Measurements from ENCODE around the gene MLX.

MLX gene

GRCh38 chr17:42566883-42567573 lies at the start of gene MLX:
MLX (plus strand) TSS chr17:42567100; CDS start chr17:42567125, 25 bp downstream.
- Mint-ChIP-seq H3K27me3 (no peaks in the 10 kb centered on the region), H3K4me1 (ENCODE audit: low read depth) (peaks cover 50% of the 10 kb centered on the region), H3K9me3 (no peaks in the 10 kb centered on the region), H3K27ac (peak within 1 kb of the TSS; percentile 97), H3K36me3 (ENCODE audit: low read depth) (peaks cover 54% of the 10 kb centered on the region), H3K4me3 (peak within 1 kb of the TSS; percentile 97)

DNA sequence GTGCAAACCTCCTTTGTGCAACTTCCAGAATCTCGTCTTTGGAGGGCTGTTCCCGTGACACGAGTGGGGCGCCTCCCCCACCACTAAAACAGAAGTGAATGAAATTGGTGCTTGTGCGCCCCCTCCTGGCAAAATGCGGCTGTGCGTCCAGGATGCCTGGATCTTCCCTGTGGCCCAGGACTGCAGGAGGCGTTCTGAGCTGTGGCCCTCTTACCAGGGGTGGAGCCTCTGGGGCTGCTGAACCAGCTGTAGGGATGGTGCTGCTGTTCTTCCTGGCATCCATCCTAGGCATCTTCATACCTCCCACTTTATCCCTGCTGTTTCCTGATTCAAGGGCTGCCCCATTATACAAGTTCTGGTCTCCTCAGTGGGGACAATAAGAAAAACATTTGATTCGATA lies 49.4 kb upstream of the MLX start:
- no peaks in the 10 kb centered on the region for H3K36me3 Mint-ChIP-seq (ENCODE audit: low read depth)
- H3K27me3 Mint-ChIP-seq = no peaks in the 10 kb centered on the region
- no peak overlapping the region for H3K27ac Mint-ChIP-seq
- no peaks in the 10 kb centered on the region for H3K4me1 Mint-ChIP-seq (ENCODE audit: low read depth)
- H3K9me3 Mint-ChIP-seq = no peaks in the 10 kb centered on the region
- H3K4me3 Mint-ChIP-seq = no peak overlapping the region

DNA sequence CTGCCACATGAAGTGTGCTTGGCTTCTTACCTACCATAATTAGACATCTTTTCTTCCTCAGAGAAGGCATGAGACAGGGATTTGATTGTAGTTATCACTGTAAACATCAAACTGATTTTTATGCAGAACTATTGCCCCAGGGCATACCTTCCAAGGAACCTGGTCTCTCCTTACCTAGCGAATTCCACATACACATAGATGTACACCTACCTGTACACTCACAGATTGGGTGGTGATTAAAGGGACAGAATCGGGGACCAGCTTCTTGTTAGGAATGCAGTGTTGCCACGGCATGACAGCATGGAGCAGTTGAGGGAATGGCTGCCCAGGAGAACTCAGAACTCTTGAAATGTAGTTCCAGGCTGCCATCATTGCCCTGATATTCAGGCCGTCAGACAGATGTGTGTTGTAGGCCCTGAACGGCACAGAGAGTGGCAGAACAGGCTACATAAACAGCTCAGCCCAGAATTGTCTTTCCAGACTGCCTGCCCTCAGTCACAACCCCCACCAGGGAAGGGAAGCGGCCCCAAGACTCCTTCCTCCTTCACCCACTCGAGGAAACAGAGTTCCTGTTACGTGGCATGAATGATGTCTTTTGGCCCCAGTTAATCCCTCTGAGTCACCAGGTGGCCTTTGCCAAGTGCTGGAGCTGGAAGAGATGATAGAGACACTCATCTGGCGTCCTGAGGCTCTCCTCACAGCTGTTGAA lies 48.7 kb upstream of the MLX start:
- Mint-ChIP-seq H3K4me3 (no peak overlapping the region), H3K36me3 (ENCODE audit: low read depth) (no peaks in the 10 kb centered on the region), H3K4me1 (ENCODE audit: low read depth) (no peaks in the 10 kb centered on the region), H3K9me3 (no peaks in the 10 kb centered on the region), H3K27me3 (peaks cover 1% of the 10 kb centered on the region), H3K27ac (no peak overlapping the region)

DNA sequence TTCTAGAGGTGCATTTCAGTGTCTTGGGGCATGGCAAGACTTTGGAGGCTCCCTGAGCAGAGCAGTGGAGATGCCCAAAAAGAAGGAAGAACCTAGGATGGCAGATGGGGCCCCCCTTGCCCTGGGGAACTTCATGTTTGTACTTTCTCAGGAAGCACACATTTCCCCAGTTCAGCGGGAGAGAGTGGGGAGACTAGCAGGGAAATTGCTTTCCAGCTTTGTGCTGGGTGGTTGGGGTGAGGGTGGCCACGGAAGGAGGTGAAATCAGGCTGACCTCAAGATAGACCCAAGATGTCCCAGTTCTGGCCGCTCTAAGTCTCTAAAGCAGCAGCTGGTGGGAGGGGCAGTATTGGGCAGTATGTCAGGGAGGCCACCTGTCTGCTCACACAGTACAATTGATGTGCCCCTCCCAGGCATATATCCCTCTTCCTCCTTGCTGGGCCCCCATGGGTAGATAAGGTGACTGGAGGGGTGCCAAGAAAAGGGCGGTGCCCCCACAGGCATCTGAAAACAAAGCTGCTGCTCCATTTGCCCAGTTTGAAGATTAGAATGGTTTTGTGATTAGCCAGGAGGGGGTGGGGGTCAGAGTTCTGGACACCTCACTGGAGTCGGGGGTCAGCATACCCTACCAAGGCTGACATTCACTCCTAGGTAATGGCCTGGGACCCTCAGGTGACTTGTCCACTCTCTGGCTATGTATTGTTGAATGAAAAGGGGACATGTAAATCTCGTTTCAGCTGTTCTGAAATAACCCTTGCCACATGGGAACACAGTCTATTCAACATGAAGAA lies 48.0 kb upstream of the MLX start:
- Mint-ChIP-seq H3K27ac (no peak overlapping the region), H3K9me3 (no peaks in the 10 kb centered on the region), H3K36me3 (ENCODE audit: low read depth) (no peaks in the 10 kb centered on the region), H3K4me3 (no peak overlapping the region), H3K27me3 (peaks cover 3% of the 10 kb centered on the region), H3K4me1 (ENCODE audit: low read depth) (peaks cover 3% of the 10 kb centered on the region)

DNA sequence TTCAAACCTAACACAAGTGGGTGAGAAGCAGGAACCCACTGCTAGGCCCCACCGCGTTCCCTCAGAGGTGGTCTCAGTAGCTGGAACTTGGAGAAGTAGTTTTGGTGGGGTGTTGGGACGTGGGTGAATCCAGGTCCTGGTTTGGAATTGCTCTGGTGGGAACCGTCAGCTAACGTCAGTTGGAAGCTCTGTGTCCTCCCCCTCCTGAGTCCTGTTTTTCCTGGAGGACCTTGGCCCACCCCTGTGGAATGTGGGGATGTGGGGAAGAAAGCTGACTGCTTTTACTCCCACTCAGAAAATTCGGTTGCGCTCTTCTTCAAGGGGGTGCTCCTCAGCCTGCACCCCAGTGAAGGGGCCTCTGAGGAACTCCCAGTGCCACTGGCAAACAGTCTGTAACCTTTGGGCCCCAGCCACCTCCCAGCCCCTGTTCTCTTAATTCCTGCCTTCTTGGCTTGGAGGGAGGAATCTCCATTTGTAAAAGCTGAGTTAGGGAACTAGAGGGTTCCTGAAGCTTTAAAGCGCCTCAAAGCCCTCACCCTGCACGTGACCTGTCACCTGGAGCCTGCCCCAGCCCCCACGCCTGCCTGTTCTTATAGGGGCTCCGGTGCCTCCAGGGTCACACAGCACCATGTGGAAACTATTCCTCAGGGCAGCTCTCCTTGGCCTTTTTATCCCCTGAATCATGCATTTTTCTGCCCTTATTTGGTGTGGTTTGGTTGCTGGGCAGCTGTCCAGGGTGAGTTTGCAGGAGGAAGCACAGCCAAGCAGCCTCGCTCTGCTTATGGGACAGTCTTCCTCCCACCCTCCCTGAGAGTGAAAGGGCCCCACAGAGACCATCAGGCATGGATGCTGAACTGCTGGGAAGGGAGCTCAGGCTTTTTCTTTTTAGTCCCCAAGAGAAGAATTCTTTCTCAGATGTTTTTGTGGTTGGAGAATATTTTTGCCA lies 47.1 kb upstream of the MLX start:
- H3K27ac Mint-ChIP-seq = no peak overlapping the region

DNA sequence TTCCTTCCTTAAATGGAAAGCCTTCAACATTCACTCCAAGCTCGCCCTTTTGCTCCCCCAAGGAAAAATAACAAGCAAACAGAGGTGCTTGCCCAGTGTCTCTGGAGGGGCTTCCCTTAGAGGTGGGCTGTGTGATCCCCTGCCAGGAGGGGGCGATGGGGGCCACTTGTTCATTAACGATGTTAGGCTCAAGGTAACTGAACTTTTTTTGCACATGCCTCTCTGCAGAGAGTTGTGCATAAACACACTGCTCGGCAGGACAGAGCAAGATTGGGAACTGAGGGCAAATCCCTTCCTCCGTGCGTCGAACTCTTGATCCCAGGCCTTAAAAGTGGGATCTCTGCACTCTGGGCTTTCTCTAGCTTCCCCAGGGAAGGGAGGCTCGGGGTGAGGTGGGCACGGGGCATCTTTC lies 46.4 kb upstream of the MLX start:
- Mint-ChIP-seq H3K27ac (no peak overlapping the region), H3K36me3 (ENCODE audit: low read depth) (no peaks in the 10 kb centered on the region), H3K9me3 (no peaks in the 10 kb centered on the region), H3K4me1 (ENCODE audit: low read depth) (peaks cover 13% of the 10 kb centered on the region), H3K27me3 (peaks cover 3% of the 10 kb centered on the region), H3K4me3 (no peak overlapping the region)

More for the DNA sequence above, 47.1 kb upstream of the MLX start:
- Mint-ChIP-seq H3K36me3 (ENCODE audit: low read depth) (no peaks in the 10 kb centered on the region), H3K9me3 (no peaks in the 10 kb centered on the region), H3K4me3 (no peak overlapping the region), H3K27me3 (peaks cover 3% of the 10 kb centered on the region), H3K4me1 (ENCODE audit: low read depth) (peaks cover 9% of the 10 kb centered on the region)

DNA sequence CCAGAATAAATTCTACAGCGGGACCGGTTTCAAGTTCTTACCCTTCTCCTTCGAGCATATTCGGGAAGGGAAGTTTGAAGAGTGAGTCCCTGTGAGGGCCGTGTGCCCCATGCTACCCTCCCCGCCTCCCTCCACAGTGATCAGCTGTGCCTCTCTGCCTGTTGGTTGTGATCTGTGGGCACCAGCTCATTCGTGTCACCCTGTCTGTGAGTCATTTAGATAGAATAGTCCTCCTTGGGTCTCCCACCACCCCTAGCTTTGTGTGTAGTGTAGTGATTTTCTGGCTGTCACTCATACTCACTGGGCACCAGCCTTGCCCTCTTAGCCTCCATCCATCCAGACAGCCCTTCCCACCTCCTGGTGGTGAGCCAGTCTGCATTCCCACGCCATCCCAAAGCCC lies 45.9 kb upstream of the MLX start:
- no peaks in the 10 kb centered on the region for H3K36me3 Mint-ChIP-seq (ENCODE audit: low read depth)
- no peak overlapping the region for H3K27ac Mint-ChIP-seq
- H3K27me3 Mint-ChIP-seq = peaks cover 3% of the 10 kb centered on the region
- no peaks in the 10 kb centered on the region for H3K9me3 Mint-ChIP-seq
- H3K4me1 Mint-ChIP-seq (ENCODE audit: low read depth) = peaks cover 13% of the 10 kb centered on the region
- no peak overlapping the region for H3K4me3 Mint-ChIP-seq

GRCh38 chr17:42521666-42522262 lies 45.1 kb upstream of the MLX start:
- no peaks in the 10 kb centered on the region for H3K36me3 Mint-ChIP-seq (ENCODE audit: low read depth)
- peaks cover 13% of the 10 kb centered on the region for H3K4me1 Mint-ChIP-seq (ENCODE audit: low read depth)
- H3K27me3 Mint-ChIP-seq = peaks cover 3% of the 10 kb centered on the region
- H3K27ac Mint-ChIP-seq = no peak overlapping the region
- H3K9me3 Mint-ChIP-seq = no peaks in the 10 kb centered on the region
- H3K4me3 Mint-ChIP-seq = no peak overlapping the region

- H3K36me3 Mint-ChIP-seq (ENCODE audit: low read depth) = no peaks in the 10 kb centered on the region
- H3K4me1 Mint-ChIP-seq (ENCODE audit: low read depth) = peaks cover 15% of the 10 kb centered on the region
- no peak overlapping the region for H3K4me3 Mint-ChIP-seq
- no peaks in the 10 kb centered on the region for H3K9me3 Mint-ChIP-seq
- H3K27ac Mint-ChIP-seq = no peak overlapping the region
- H3K27me3 Mint-ChIP-seq = peaks cover 3% of the 10 kb centered on the region
These were observed 44.6 kb upstream of the MLX start for GRCh38 chr17:42522263-42522790.

DNA sequence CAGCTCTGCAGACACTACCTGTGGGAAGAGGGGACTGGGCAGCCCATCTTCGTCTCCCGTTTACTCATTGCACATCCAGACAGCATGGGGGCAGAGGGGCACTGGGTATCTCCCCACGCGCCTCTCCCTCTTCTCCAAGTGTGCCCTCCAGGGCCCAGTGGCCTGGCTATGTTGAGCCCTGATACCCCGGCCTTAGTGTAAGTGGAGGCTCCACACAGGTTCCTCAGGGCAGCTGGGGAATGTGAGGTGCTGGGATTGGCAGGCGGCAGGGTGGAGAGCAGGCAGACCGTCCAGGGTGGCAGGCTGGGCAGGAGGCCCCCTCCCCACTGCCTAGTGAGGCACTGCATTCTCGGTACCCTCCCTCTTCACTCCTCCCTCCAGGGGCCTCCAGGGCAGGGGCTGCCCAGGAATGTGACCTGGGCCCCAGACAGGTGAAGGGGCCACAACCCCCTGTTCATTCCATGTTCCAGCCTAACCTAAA lies 44.1 kb upstream of the MLX start:
- H3K27me3 Mint-ChIP-seq = peaks cover 3% of the 10 kb centered on the region

DNA sequence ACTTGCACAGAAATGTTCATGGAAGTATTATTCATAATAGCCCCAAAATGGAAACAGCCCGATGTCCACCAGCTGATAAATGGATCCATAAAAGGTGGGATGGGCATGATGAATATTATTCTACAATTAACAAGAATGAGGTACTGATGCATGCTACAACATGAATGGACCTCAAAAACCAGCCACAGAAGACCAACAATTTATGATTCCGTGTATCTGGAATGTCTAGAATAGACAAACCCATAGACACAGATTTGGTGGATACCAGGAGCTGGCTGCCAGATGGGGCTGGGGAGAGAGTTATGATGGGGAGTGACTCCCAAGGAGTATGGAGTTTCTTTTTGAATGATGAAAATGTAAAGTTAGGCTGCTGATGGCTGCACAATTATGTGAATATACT lies 41.7 kb upstream of the MLX start:
- no peaks in the 10 kb centered on the region for H3K9me3 Mint-ChIP-seq
- peaks cover 29% of the 10 kb centered on the region for H3K4me1 Mint-ChIP-seq (ENCODE audit: low read depth)
- H3K36me3 Mint-ChIP-seq (ENCODE audit: low read depth) = no peaks in the 10 kb centered on the region

More for the DNA sequence above, 44.1 kb upstream of the MLX start:
- no peaks in the 10 kb centered on the region for H3K36me3 Mint-ChIP-seq (ENCODE audit: low read depth)
- no peak overlapping the region for H3K4me3 Mint-ChIP-seq
- no peak overlapping the region for H3K27ac Mint-ChIP-seq
- no peaks in the 10 kb centered on the region for H3K9me3 Mint-ChIP-seq
- H3K4me1 Mint-ChIP-seq (ENCODE audit: low read depth) = peaks cover 17% of the 10 kb centered on the region

DNA sequence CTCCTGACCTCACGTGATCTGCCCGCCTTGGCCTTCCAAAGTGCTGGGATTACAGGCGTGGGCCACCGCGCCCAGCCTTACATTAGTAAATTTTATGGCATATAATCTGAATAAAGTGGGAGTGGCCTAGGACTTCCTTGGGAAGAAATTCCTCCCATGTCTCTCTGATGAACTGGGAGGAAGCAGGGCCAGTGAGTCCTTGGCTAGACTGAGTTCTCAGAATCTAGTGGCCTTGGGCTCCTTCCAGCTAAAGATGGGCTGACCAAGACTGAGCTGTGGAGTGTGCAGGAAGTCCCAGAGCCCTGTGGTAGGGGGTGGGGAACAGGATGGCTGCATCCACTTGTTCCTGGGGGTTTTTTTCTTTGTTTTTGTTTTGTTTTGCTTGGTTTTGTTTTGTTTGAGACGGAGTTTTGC lies 40.9 kb upstream of the MLX start:
- peaks cover 37% of the 10 kb centered on the region for H3K4me1 Mint-ChIP-seq (ENCODE audit: low read depth)
- no peaks in the 10 kb centered on the region for H3K9me3 Mint-ChIP-seq
- no peak overlapping the region for H3K4me3 Mint-ChIP-seq
- peaks cover 3% of the 10 kb centered on the region for H3K27me3 Mint-ChIP-seq
- no peak overlapping the region for H3K27ac Mint-ChIP-seq
- no peaks in the 10 kb centered on the region for H3K36me3 Mint-ChIP-seq (ENCODE audit: low read depth)

More for the DNA sequence above, 41.7 kb upstream of the MLX start:
- Mint-ChIP-seq H3K27me3 (peaks cover 3% of the 10 kb centered on the region), H3K27ac (no peak overlapping the region), H3K4me3 (no peak overlapping the region)

GRCh38 chr17:42527932-42528331 lies 39.0 kb upstream of the MLX start:
- Mint-ChIP-seq H3K9me3 (no peaks in the 10 kb centered on the region), H3K27ac (no peak overlapping the region), H3K27me3 (peaks cover 3% of the 10 kb centered on the region), H3K4me1 (ENCODE audit: low read depth) (peaks cover 46% of the 10 kb centered on the region), H3K36me3 (ENCODE audit: low read depth) (no peaks in the 10 kb centered on the region), H3K4me3 (no peak overlapping the region)

GRCh38 chr17:42529061-42529460 lies 37.8 kb upstream of the MLX start:
- Mint-ChIP-seq H3K4me3 (no peak overlapping the region), H3K27ac (no peak overlapping the region), H3K4me1 (ENCODE audit: low read depth) (peaks cover 42% of the 10 kb centered on the region), H3K36me3 (ENCODE audit: low read depth) (no peaks in the 10 kb centered on the region), H3K27me3 (peaks cover 4% of the 10 kb centered on the region), H3K9me3 (no peaks in the 10 kb centered on the region)
